ENCODE results near the gene RGS3. TPM values are rescaled to one million over a fixed set of nuclear protein-coding genes. Genes with fewer than 3 reads are reported as not detected.

The RGS3 gene
- total and polyA plus RNA-seq, 7 donors: 26.9 to 50.7 (median 38.3) TPM

GRCh38 chr9:113566712-113567071 is 103.2 kb downstream of the RGS3 start:
- no peak overlapping the region for H3K4me3 ChIP-seq
- H3K27ac ChIP-seq: peak overlapping the region; percentile 84 to 89 (median 86)
- TF ChIP-seq EP300 (IDR thresholded peaks at IDR 0.05) (no peak), POLR2AphosphoS5 (IDR thresholded peaks at IDR 0.05) (no peak)
- H3K36me3 ChIP-seq: no peaks in the 10 kb centered on the region
- intact Hi-C loops (cut with DNase I): loop anchor here (5.0 kb wide), 2 partner anchors 39 to 104 kb away; partner anchors contain the start of gene RGS3
- H3K4me1 ChIP-seq: peaks cover 0 to 79% (median 61%) of the 10 kb centered on the region in 4 donors
- no peaks in the 10 kb centered on the region for H3K9me3 ChIP-seq
- WGBS, 2 donors: 88 to 91% methylated on average over 3 of the region's 3 CpGs
- DNase-seq: peak; percentile 73
- no peaks in the 10 kb centered on the region for H3K27me3 ChIP-seq

- Histone ChIP-seq H3K27ac (peak overlapping the region in 1 of 4 donors; percentile 85), H3K4me3 (no peak overlapping the region), H3K9me3 (no peaks in the 10 kb centered on the region), H3K27me3 (no peaks in the 10 kb centered on the region), H3K4me1 (peaks cover 0 to 79% (median 63%) of the 10 kb centered on the region in 4 donors), H3K36me3 (no peaks in the 10 kb centered on the region)
- intact Hi-C loops (cut with DNase I): loop anchor here (5.0 kb wide), 2 partner anchors 40 to 105 kb away; partner anchors contain the start of gene RGS3
- DNase-seq: peak; percentile 57
- WGBS, 2 donors: 97% methylated on average over 8 of the region's 8 CpGs
- TF ChIP-seq EP300 (IDR thresholded peaks at IDR 0.05): no peak
- TF ChIP-seq POLR2A (IDR thresholded peaks at IDR 0.05): no peak
- no peak for TF ChIP-seq CTCF (IDR thresholded peaks at IDR 0.05)
These were observed 104.0 kb downstream of the RGS3 start for GRCh38 chr9:113567361-113568080.

GRCh38 chr9:113568081-113568435 is 104.5 kb downstream of the RGS3 start:
- no peak overlapping the region for H3K4me3 ChIP-seq
- TF ChIP-seq CTCF (IDR thresholded peaks at IDR 0.05) (no peak), POLR2A (IDR thresholded peaks at IDR 0.05) (no peak), EP300 (IDR thresholded peaks at IDR 0.05) (no peak), POLR2AphosphoS5 (IDR thresholded peaks at IDR 0.05) (no peak)
- H3K4me1 ChIP-seq: peaks cover 0 to 75% (median 61%) of the 10 kb centered on the region in 4 donors
- intact Hi-C loops (cut with DNase I): loop anchor here (5.0 kb wide), 2 partner anchors 41 to 106 kb away; partner anchors contain the start of gene RGS3
- H3K27ac ChIP-seq: no peak overlapping the region
- DNase-seq: peak; percentile 42
- WGBS, 2 donors: 91% methylated on average over 5 of the region's 5 CpGs
- H3K36me3 ChIP-seq: no peaks in the 10 kb centered on the region
- H3K27me3 ChIP-seq: no peaks in the 10 kb centered on the region
- no peaks in the 10 kb centered on the region for H3K9me3 ChIP-seq

- intact Hi-C loops (cut with DNase I): loop anchor here (5.0 kb wide), 2 partner anchors 41 to 106 kb away; partner anchors contain the start of gene RGS3
- Histone ChIP-seq H3K4me3 (no peak overlapping the region), H3K4me1 (peaks cover 0 to 69% (median 57%) of the 10 kb centered on the region in 4 donors), H3K27ac (no peak overlapping the region), H3K36me3 (no peaks in the 10 kb centered on the region), H3K9me3 (no peaks in the 10 kb centered on the region), H3K27me3 (no peaks in the 10 kb centered on the region)
- no peak for TF ChIP-seq POLR2AphosphoS5 (IDR thresholded peaks at IDR 0.05)
- TF ChIP-seq CTCF (IDR thresholded peaks at IDR 0.05): no peak
- TF ChIP-seq EP300 (IDR thresholded peaks at IDR 0.05): no peak
- TF ChIP-seq POLR2A (IDR thresholded peaks at IDR 0.05): no peak
- peak; percentile 58 for DNase-seq
- WGBS, 2 donors: 74 to 76% methylated on average over 11 of the region's 11 CpGs
These were observed 105.2 kb downstream of the RGS3 start for GRCh38 chr9:113568571-113569321.

GRCh38 chr9:113569472-113570060 is 106.0 kb downstream of the RGS3 start:
- peak; percentile 2 for DNase-seq
- H3K36me3 ChIP-seq: no peaks in the 10 kb centered on the region
- H3K9me3 ChIP-seq: no peaks in the 10 kb centered on the region
- intact Hi-C loops (cut with DNase I): loop anchor here (5.0 kb wide), 2 partner anchors 42 to 107 kb away; partner anchors contain the start of gene RGS3
- peaks cover 0 to 61% (median 49%) of the 10 kb centered on the region in 4 donors for H3K4me1 ChIP-seq
- 87 to 93% methylated on average over 2 of the region's 2 CpGs for WGBS, 2 donors
- H3K27me3 ChIP-seq: no peaks in the 10 kb centered on the region
- no peak overlapping the region for H3K4me3 ChIP-seq
- TF ChIP-seq EP300 (IDR thresholded peaks at IDR 0.05): no peak
- TF ChIP-seq POLR2A (IDR thresholded peaks at IDR 0.05): no peak
- TF ChIP-seq POLR2AphosphoS5 (IDR thresholded peaks at IDR 0.05): no peak
- no peak for TF ChIP-seq CTCF (IDR thresholded peaks at IDR 0.05)
- no peak overlapping the region for H3K27ac ChIP-seq

Measured in sigmoid colon (tissue), 7 donors.